ENCODE results near the gene STYXL1. TPM values are rescaled to one million over a fixed set of nuclear protein-coding genes. Genes with fewer than 3 reads are reported as not detected.
A peak's percentile ranks its signal among the peaks of the same experiment; 100 is the strongest.
"Not testable (repeated sequence)": the region's sequence is repeated elsewhere in the genome, so short reads cannot be mapped to it uniquely, and the experiment has no call there.

The STYXL1 gene, protein sequence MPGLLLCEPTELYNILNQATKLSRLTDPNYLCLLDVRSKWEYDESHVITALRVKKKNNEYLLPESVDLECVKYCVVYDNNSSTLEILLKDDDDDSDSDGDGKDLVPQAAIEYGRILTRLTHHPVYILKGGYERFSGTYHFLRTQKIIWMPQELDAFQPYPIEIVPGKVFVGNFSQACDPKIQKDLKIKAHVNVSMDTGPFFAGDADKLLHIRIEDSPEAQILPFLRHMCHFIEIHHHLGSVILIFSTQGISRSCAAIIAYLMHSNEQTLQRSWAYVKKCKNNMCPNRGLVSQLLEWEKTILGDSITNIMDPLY
- total RNA-seq: 37.6 TPM

GRCh38 chr7:76047811-76048667 is at the start of gene STYXL1, which contains the start of gene MDH2:
STYXL1 (minus strand) TSS chr7:76048000; CDS start chr7:76030523, 17,477 bp downstream.
MDH2 (plus strand) TSS chr7:76048106; CDS start chr7:76048161, 55 bp downstream.
- peak; percentile 96 for ATAC-seq

- no peak for ATAC-seq
Measured at GRCh38 chr7:76095908-76096307, 48.1 kb upstream of the STYXL1 start.

DNA sequence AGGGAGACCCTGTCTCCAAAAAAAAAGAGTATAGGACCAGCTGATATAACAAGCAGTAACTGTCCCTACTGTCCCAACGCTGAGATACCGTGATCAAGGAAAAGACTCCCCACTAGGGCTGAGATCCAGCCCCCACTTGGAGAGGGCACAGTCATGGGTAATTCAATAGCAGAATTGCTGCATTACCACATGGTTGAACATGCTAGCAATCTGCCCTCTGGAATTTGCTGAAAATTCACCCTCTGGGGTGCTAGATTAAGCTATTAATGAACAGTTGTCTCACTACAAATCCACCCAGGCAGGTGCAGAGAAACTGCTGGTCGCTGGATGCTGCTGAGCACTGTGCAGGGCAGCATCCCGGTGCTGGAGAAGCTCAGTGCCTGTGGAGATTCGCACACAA is 46.5 kb upstream of the STYXL1 start:
- ATAC-seq: not testable (repeated sequence)

GRCh38 chr7:76093531-76093930 is 45.7 kb upstream of the STYXL1 start:
- not testable (repeated sequence) for ATAC-seq

DNA sequence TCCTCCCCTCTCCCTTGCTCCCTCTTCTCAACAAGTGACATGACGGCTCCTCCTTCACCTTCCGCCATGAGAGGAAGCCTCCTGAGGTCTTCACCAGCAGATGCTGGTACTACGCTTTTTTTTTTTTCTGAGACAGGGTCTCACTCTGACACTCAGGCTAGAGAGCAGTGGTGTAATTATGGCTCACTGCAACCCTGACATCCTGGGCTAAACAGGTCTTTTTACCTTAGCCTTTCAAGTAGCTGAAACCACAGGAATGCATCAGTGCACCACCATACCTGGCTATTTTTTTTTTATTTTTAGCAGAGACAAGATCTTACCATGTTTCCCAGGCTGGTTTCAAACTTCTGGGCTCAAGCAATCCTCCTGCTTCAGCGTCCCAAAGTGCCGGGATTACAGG is 43.7 kb upstream of the STYXL1 start:
- no peak for ATAC-seq

- peak; percentile 83 for ATAC-seq
Measured at GRCh38 chr7:76089865-76090475, 42.2 kb upstream of the STYXL1 start.

DNA sequence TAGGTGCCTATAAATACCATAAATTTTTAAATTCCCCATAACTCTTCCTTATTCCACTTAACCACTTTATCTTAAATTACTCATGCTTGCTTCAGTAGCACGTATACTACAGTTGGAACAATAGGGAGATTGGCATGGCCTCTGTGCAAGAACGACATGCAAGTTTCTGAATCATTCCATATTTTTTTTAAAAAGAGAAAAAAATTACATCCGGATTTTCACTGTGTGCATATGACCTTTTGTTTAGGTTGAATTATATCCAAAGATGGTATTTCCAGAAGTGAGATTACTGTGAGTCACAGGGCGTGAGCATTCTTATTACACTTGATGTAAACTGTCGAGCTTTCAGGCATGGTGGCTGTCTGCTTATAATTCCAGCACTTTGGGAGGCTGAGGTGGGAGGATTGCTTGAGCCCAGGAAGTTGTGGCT is 39.6 kb upstream of the STYXL1 start:
- ATAC-seq: peak; percentile 70

DNA sequence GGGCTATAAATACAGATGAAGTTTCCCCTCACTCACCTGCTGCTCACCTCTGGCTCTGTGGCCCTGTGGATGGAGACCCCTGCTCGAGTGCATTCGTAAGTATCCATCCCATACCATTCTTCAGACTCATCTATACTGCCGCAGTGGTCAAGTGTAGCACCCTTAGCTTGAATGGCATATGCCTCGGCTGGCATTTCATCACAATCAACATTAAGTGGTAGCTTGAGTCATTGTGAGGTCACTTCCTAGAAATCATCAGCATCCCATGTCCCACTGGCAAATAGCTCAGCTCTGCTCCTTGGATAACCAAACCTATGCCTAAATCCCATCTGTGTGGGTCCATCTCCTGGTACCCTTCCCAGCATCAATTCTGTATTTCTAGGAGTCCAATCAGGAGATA is 38.3 kb upstream of the STYXL1 start:
- no peak for ATAC-seq

- not testable (repeated sequence) for ATAC-seq
Measured at GRCh38 chr7:76084115-76084514, 36.3 kb upstream of the STYXL1 start.

DNA sequence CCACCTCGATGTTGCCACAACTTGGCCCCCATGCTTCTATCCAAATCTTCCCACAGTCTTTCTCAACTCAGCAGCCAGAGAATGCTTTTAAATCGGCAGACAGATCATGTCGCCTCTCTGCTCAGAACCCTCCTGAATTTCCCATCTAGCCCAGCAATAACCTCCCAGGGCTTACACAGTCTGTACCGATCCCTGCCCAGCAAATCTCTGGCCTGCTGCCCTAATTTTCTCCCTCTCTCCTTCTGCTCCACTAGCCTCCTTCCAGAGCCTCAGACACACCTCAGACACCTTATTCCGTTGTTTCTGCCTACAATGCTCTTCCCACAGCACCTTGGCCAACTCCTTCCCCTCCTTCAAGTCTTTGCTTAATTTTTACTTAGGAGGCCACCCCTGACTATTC is 32.4 kb upstream of the STYXL1 start:
- no peak for ATAC-seq

- no peak for ATAC-seq
Measured at GRCh38 chr7:76077435-76077834, 29.6 kb upstream of the STYXL1 start.

GRCh38 chr7:76076995-76077394 is 29.2 kb upstream of the STYXL1 start:
- no peak for ATAC-seq

- ATAC-seq: no peak
Measured at GRCh38 chr7:76074972-76075370, 27.2 kb upstream of the STYXL1 start.

GRCh38 chr7:76074306-76074971 is 26.6 kb upstream of the STYXL1 start:
- no peak for ATAC-seq

- no peak for ATAC-seq
Measured at GRCh38 chr7:76073335-76073990, 25.7 kb upstream of the STYXL1 start.

- no peak for ATAC-seq
Measured at GRCh38 chr7:76072243-76073148, 24.7 kb upstream of the STYXL1 start.

DNA sequence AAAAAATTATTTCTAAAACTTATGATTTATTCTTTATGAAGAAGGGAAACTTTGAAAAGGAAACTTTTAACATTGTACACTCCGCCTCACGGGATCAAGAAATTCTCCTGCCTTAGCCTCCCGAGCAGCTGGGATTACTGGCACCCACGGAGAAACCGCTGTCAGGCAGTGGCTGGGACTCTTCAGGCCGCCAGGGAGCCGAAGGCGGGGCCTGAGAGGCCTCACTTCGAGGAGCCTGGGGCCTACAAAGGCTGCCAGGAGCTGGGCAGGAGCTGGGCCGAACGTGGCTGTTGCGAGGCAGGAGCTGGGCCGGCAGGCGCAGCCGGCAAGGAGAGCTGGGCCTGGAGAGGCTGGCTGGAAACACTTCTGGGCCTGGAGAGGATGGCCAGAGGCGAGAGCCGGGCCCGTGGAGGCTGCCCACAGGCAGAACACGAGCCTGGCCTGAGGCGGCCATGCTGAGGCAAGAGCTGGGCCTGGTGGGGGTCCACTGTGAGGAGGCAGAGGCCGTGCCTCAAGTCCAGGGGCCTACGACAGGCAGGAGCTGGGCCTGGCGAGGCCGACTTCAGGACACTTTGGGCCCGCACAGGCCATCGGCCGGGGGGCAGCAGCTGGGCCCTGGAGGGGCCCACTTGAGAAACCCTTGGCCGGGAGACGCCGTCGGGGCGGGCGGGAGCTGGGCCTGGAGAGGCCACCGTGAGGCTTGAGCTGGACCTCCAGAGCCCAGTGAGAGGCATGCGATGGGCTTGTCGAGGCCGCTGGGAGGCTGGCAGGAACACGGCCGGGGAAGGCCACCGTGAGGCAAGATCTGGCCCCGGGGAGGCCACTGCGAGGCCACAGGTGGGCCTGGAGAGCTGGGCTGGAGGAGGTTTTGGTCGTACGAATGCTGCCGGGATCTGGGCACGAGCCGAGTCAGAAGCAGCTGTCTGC is 23.8 kb upstream of the STYXL1 start:
- no peak for ATAC-seq

GRCh38 chr7:76069238-76069638 is 21.4 kb upstream of the STYXL1 start:
- peak; percentile 93 for ATAC-seq

- no peak for ATAC-seq
Measured at GRCh38 chr7:76066716-76067503, 19.1 kb upstream of the STYXL1 start.

Measured in esophagus mucosa (tissue), 1 donor.